Pancreas (tissue), 10 donors: ENCODE data around the gene SOX11. TPM values are rescaled to one million over a fixed set of nuclear protein-coding genes. Genes with fewer than 3 reads are reported as not detected.

Experiments used
- ATAC-seq, 4 donors: fragments of 200-7000 bp; cut with Tn5 transposase; one replicate each; pipeline versions ENCODE4 v1.8.0 to v1.9.1; 2020; ENCODE audit warnings: mild to moderate bottlenecking in 4 of 4, moderate library complexity in 4 of 4
- DNase-seq, 6 donors: peaks; one replicate each; pipeline ENCODE4 v3.0.0-alpha.2; 2020
- FAIRE-seq: peaks from 2 replicates; lab custom pipeline; 2012; peaks lifted over from hg19 to GRCh38; lab: Jason Lieb, UNC
- H3K27ac ChIP-seq, 4 donors: fragments of 200-600 bp; sonication (generic); 1 replicate in 3 of 4; 2 replicates in 1 of 4; pipeline versions ENCODE4 v1.5.0 to v1.8.0; 2020
- H3K27me3 ChIP-seq, 4 donors: fragments of 200-600 bp; one replicate each; pipeline ENCODE4 v1.8.0; 2021
- H3K36me3 ChIP-seq, 3 donors: fragments of 200-600 bp; sonication (generic) in 1 of 3; one replicate each; pipeline versions ENCODE4 v1.5.0 to v1.8.0; 2020 to 2021
- H3K4me1 ChIP-seq, 3 donors: fragments of 200-600 bp; one replicate each; pipeline ENCODE4 v1.8.0; 2021
- H3K4me3 ChIP-seq, 4 donors: fragments of 200-600 bp; sonication (generic) in 2 of 4; one replicate each; pipeline versions ENCODE4 v1.5.0 to v1.8.0; 2020 to 2021
- H3K9me3 ChIP-seq, 4 donors: fragments of 200-600 bp; one replicate each; pipeline ENCODE4 v1.8.0; 2021
- CTCF ChIP-seq, 4 donors: fragments of 200-600 bp; sonication (generic) in 3 of 4; IDR thresholded peaks; one replicate each; pipeline versions ENCODE4 v1.5.0 to v1.8.0; 2021; ENCODE audit warnings: antibody characterized with exemption in 4 of 4
- WGBS, 2 donors: extraction: QIAGEN DNeasy Blood & Tissue Kit; methylation state at CpG; one replicate each; pipeline ENCODE4 v1.1.7; 2013; 5-methylcytosine and 5-hydroxymethylcytosine counted together
- intact Hi-C, 3 donors: fragments of 100-400 bp; cut with DNase I; formaldehyde crosslinking; loops; one replicate each; pipeline versions ENCODE4 v1.11.1 to v1.14.2; 2022
- polyA plus RNA-seq, 2 donors: library from polyadenylated mRNA; stranded (reverse); fragments of 200-250 nt; gene quantifications; one replicate each; pipeline ENCODE4 v1.2.3, GENCODE V29; 2013
- total RNA-seq, 6 donors: library from RNA; stranded (reverse); fragmentation: NEBNext Ultra II Directional in 4 of 6; extraction: Animal tissue kit (Norgen Biotek cat#: 25700) in 4 of 6; gene quantifications; one replicate each; pipeline versions ENCODE4 v1.2.1 to v1.2.4, GENCODE V29; 2021 to 2023
- donor health status: healthy with polysubstance abuse.
- donor health status: DM: no; HTN: no; CAD: no; lungs with moderate emphysema.
- donor health status: DM: no; HTN: no; CAD: no.
- donor health status: control.
- donor health status: control.
- donor health status: Bipolar disorder and iron deficiency.
- donor health status: DM: yes; HTN: yes; CAD: no.
- donor health status: DM: no; HTN: no; CAD: no.
- donor health status: DM: no; HTN: no; CAD: no.
- donor health status: DM: yes; HTN: yes; CAD: no.

The SOX11 gene
- total and polyA plus RNA-seq, 8 donors, result 0.03 to 0.09 (median 0.04) TPM; not detected in 4

- Histone ChIP-seq H3K27me3 (peaks cover 0 to 61% (median 27%) of the 10 kb centered on the region in 4 donors), H3K27ac (no peak overlapping the region), H3K4me1 (peaks cover 0 to 11% (median 4%) of the 10 kb centered on the region in 3 donors), H3K36me3 (no peaks in the 10 kb centered on the region), H3K4me3 (no peak overlapping the region), H3K9me3 (no peaks in the 10 kb centered on the region)
- ATAC-seq (no peak), DNase-seq (no peak), FAIRE-seq (no peak)
- intact Hi-C loops, result no loop called here
- no peak for TF ChIP-seq CTCF (IDR thresholded peaks at IDR 0.05)
- 21 to 22% methylated on average over 9 of the region's 9 CpGs for WGBS, 2 donors
Measured at GRCh38 chr2:5694306-5694705, 2.1 kb downstream of the SOX11 start.

GRCh38 chr2:5695654-5696403 lies 3.6 kb downstream of the SOX11 start:
- ATAC-seq (peak in 2 of 4 donors; percentile 11 to 17), FAIRE-seq (no peak), DNase-seq (peak in 1 of 6 donors; percentile 60)
- H3K9me3 ChIP-seq, result no peaks in the 10 kb centered on the region
- no peak for TF ChIP-seq CTCF (IDR thresholded peaks at IDR 0.05)
- WGBS, 2 donors, result 6 to 7% methylated on average over 48 to 49 of the region's 49 CpGs
- peak overlapping the region in 3 of 4 donors; percentile 3 to 44 (median 29) for H3K4me3 ChIP-seq
- no peak overlapping the region for H3K27ac ChIP-seq
- intact Hi-C loops, result no loop called here
- peaks cover 0 to 11% (median 4%) of the 10 kb centered on the region in 3 donors for H3K4me1 ChIP-seq
- H3K27me3 ChIP-seq, result peaks cover 0 to 69% (median 27%) of the 10 kb centered on the region in 4 donors
- H3K36me3 ChIP-seq, result no peaks in the 10 kb centered on the region

GRCh38 chr2:5696404-5696944 lies 4.3 kb downstream of the SOX11 start:
- H3K4me3 ChIP-seq, result peak overlapping the region in 3 of 4 donors; percentile 3 to 44 (median 29)
- H3K4me1 ChIP-seq, result peaks cover 0 to 11% (median 4%) of the 10 kb centered on the region in 3 donors
- H3K9me3 ChIP-seq, result no peaks in the 10 kb centered on the region
- TF ChIP-seq CTCF (IDR thresholded peaks at IDR 0.05), result no peak
- H3K36me3 ChIP-seq, result no peaks in the 10 kb centered on the region
- 1 to 2% methylated on average over 47 to 65 of the region's 65 CpGs for whole genome bisulfite sequencing, 2 donors
- ATAC-seq (peak; percentile 31 to 52 (median 44)), DNase-seq (peak in 1 of 6 donors; percentile 72), FAIRE-seq (no peak)
- peaks cover 0 to 66% (median 27%) of the 10 kb centered on the region in 4 donors for H3K27me3 ChIP-seq
- intact Hi-C loops, result no loop called here
- no peak overlapping the region for H3K27ac ChIP-seq

- H3K36me3 ChIP-seq, result no peaks in the 10 kb centered on the region
- intact Hi-C loops, result no loop called here
- no peak overlapping the region for H3K27ac ChIP-seq
- H3K9me3 ChIP-seq, result no peaks in the 10 kb centered on the region
- peaks cover 0 to 11% (median 2%) of the 10 kb centered on the region in 3 donors for H3K4me1 ChIP-seq
- WGBS, 2 donors, result 5 to 6% methylated on average over 29 to 49 of the region's 49 CpGs
- DNase-seq (no peak), ATAC-seq (peak in 3 of 4 donors; percentile 23 to 40 (median 31)), FAIRE-seq (no peak)
- peaks cover 0 to 64% (median 27%) of the 10 kb centered on the region in 4 donors for H3K27me3 ChIP-seq
- TF ChIP-seq CTCF (IDR thresholded peaks at IDR 0.05), result no peak
- peak overlapping the region in 2 of 4 donors; percentile 29 to 44 for H3K4me3 ChIP-seq
Measured at GRCh38 chr2:5696945-5697521, 4.8 kb downstream of the SOX11 start.
